Neural progenitor cell (in vitro differentiated cells): ENCODE results near the gene TMEM25.
A peak's percentile ranks its signal among the peaks of the same experiment; 100 is the strongest.

Source experiments
- EZH2 ChIP-seq: fragments of 200-600 bp; sonication (generic); IDR thresholded peaks from 2 replicates; pipeline ENCODE4 v1.6.1; 2017; ENCODE audit warnings: antibody characterized with exemption, mild to moderate bottlenecking, moderate library complexity
- TF ChIP-seq, protein P1 (sequence below): fragments of 200-600 bp; sonication (generic); IDR thresholded peaks from 2 replicates; pipeline ENCODE4 v1.5.1; 2017; ENCODE audit warnings: antibody characterized with exemption, mild to moderate bottlenecking

DNA sequence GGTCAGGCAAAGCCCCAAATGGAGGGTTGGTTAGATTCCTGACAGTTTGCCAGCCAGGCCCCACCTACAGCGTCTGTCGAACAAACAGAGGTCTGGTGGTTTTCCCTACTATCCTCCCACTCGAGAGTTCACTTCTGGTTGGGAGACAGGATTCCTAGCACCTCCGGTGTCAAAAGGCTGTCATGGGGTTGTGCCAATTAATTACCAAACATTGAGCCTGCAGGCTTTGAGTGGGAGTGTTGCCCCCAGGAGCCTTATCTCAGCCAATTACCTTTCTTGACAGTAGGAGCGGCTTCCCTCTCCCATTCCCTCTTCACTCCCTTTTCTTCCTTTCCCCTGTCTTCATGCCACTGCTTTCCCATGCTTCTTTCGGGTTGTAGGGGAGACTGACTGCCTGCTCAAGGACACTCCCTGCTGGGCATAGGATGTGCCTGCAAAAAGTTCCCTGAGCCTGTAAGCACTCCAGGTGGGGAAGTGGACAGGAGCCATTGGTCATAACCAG is 8.4 kb upstream of the TMEM25 start:
- TF ChIP-seq, protein P1, sequence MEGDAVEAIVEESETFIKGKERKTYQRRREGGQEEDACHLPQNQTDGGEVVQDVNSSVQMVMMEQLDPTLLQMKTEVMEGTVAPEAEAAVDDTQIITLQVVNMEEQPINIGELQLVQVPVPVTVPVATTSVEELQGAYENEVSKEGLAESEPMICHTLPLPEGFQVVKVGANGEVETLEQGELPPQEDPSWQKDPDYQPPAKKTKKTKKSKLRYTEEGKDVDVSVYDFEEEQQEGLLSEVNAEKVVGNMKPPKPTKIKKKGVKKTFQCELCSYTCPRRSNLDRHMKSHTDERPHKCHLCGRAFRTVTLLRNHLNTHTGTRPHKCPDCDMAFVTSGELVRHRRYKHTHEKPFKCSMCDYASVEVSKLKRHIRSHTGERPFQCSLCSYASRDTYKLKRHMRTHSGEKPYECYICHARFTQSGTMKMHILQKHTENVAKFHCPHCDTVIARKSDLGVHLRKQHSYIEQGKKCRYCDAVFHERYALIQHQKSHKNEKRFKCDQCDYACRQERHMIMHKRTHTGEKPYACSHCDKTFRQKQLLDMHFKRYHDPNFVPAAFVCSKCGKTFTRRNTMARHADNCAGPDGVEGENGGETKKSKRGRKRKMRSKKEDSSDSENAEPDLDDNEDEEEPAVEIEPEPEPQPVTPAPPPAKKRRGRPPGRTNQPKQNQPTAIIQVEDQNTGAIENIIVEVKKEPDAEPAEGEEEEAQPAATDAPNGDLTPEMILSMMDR, result peak; percentile 49
- no peak for TF ChIP-seq EZH2
